Gastroesophageal sphincter (tissue), 4 donors: ENCODE data around the gene CD248. TPM values are rescaled to one million over a fixed set of nuclear protein-coding genes. Genes with fewer than 3 reads are reported as not detected.
A peak's percentile ranks its signal among the peaks of the same experiment; 100 is the strongest.

Experiments
- ATAC-seq: fragments of 150-250 bp; one replicate; pipeline ENCODE4 v1.9.1; 2016; ENCODE audit warnings: mild to moderate bottlenecking, moderate library complexity
- H3K27ac ChIP-seq, 4 donors: fragments of 200-600 bp; sonication (generic) in 3 of 4; 1 replicate in 3 of 4; 2 replicates in 1 of 4; pipeline ENCODE4 v1.5.1; 2016 to 2019
- H3K27me3 ChIP-seq: fragments of 200-600 bp; sonication (generic); one replicate; pipeline ENCODE4 v1.5.1; 2019
- H3K36me3 ChIP-seq, 2 donors: fragments of 200-600 bp; sonication (generic); one replicate each; pipeline ENCODE4 v1.5.1; 2019; ENCODE audit warnings: control low read depth in 1 of 2
- H3K4me1 ChIP-seq, 3 donors: fragments of 200-600 bp; sonication (generic); 1 replicate in 2 of 3; 2 replicates in 1 of 3; pipeline ENCODE4 v1.5.1; 2016 to 2019; ENCODE audit warnings: control low read depth in 2 of 3
- H3K4me3 ChIP-seq, 2 donors: fragments of 200-600 bp; sonication (generic); one replicate each; pipeline ENCODE4 v1.5.1; 2019; ENCODE audit warnings: mild to moderate bottlenecking in 1 of 2, moderate library complexity in 1 of 2
- H3K9me3 ChIP-seq, 3 donors: fragments of 200-600 bp; sonication (generic); one replicate each; pipeline ENCODE4 v1.5.1; 2017 to 2019; ENCODE audit warnings: control low read depth in 2 of 3
- CTCF ChIP-seq, 4 experiments: fragments of 200-600 bp in 2 of 4; fragments of 450-650 bp in 2 of 4; sonication (generic) in 1 of 4; IDR thresholded peaks; one replicate each; pipeline ENCODE4 v1.5.1; 2017 to 2019; ENCODE audit warnings: antibody characterized with exemption in 4 of 4, mild to moderate bottlenecking in 2 of 4, moderate library complexity in 2 of 4
- EP300 ChIP-seq: sonication (generic); formaldehyde crosslinking; IDR thresholded peaks from one replicate; pipeline ENCODE4 v1.6.1; 2017; ENCODE audit warnings: antibody characterized with exemption, mild to moderate bottlenecking
- POLR2A ChIP-seq, 2 donors: fragments of 450-650 bp; IDR thresholded peaks; one replicate each; pipeline ENCODE4 v1.6.1; 2017; ENCODE audit warnings: antibody characterized with exemption in 2 of 2, mild to moderate bottlenecking in 2 of 2, moderate library complexity in 1 of 2
- POLR2AphosphoS5 ChIP-seq: sonication (generic); formaldehyde crosslinking; IDR thresholded peaks from one replicate; pipeline ENCODE4 v1.6.1; 2017; ENCODE audit warnings: antibody characterized with exemption
- WGBS, 2 donors: methylation state at CpG; one replicate each; pipeline ENCODE4 v1.1.5; 2018; ENCODE audit warnings: low coverage in 1 of 2; 5-methylcytosine and 5-hydroxymethylcytosine counted together
- total RNA-seq, 4 donors: library from RNA; depleted of rRNA; stranded (reverse); fragments of >200 nt; gene quantifications; one replicate each; pipeline ENCODE4 v1.1.0, GENCODE V29; 2016

CD248 gene
- total RNA-seq, 4 donors from 2014 or later: 23.1 to 68.2 (median 27.0) TPM

GRCh38 chr11:66317723-66318599 is 1.1 kb upstream of the CD248 start:
- Histone ChIP-seq H3K36me3 (no peaks in the 10 kb centered on the region), H3K27ac (peak overlapping the region; percentile 8 to 96 (median 92)), H3K27me3 (peaks cover 10% of the 10 kb centered on the region), H3K9me3 (no peaks in the 10 kb centered on the region), H3K4me3 (peak overlapping the region in 1 of 2 donors; percentile 55), H3K4me1 (peaks cover 0 to 70% (median 28%) of the 10 kb centered on the region in 3 donors)
- TF ChIP-seq POLR2A (IDR thresholded peaks at IDR 0.05): no peak
- TF ChIP-seq POLR2AphosphoS5: peak; percentile 43
- ATAC-seq: peak; percentile 48
- whole genome bisulfite sequencing, 2 donors: 35 to 46% methylated on average over 3 to 11 of the region's 16 CpGs

GRCh38 chr11:66317322-66317722 is 478 bp upstream of the CD248 start:
- no peak for ATAC-seq
- Histone ChIP-seq H3K4me1 (peaks cover 0 to 71% (median 29%) of the 10 kb centered on the region in 3 donors), H3K27ac (peak overlapping the region; percentile 14 to 96 (median 92)), H3K27me3 (peaks cover 10% of the 10 kb centered on the region), H3K9me3 (no peaks in the 10 kb centered on the region), H3K36me3 (no peaks in the 10 kb centered on the region), H3K4me3 (peak overlapping the region; percentile 34 to 55)
- 5% methylated on average over 4 of the region's 14 CpGs; no CpG with 5 or more reads in 1 of the 2 donors for whole genome bisulfite sequencing, 2 donors
- no peak for TF ChIP-seq CTCF (IDR thresholded peaks at IDR 0.05)
- no peak for TF ChIP-seq POLR2AphosphoS5
- no peak for TF ChIP-seq EP300
- no peak for TF ChIP-seq POLR2A (IDR thresholded peaks at IDR 0.05)

GRCh38 chr11:66315921-66316811 is 678 bp downstream of the CD248 start:
- Histone ChIP-seq H3K4me3 (peak overlapping the region; percentile 34 to 55), H3K27ac (peak overlapping the region; percentile 3 to 96 (median 92)), H3K9me3 (no peaks in the 10 kb centered on the region), H3K4me1 (peaks cover 0 to 72% (median 33%) of the 10 kb centered on the region in 3 donors), H3K36me3 (no peaks in the 10 kb centered on the region), H3K27me3 (peaks cover 10% of the 10 kb centered on the region)
- TF ChIP-seq EP300: no peak
- no peak for TF ChIP-seq CTCF (IDR thresholded peaks at IDR 0.05)
- no peak for TF ChIP-seq POLR2A (IDR thresholded peaks at IDR 0.05)
- no peak for ATAC-seq
- 52% methylated on average over 7 of the region's 52 CpGs; no CpG with 5 or more reads in 1 of the 2 donors for WGBS, 2 donors

GRCh38 chr11:66315498-66315885 is 1.4 kb downstream of the CD248 start:
- Histone ChIP-seq H3K27ac (peak overlapping the region in 3 of 4 donors; percentile 91 to 96 (median 92)), H3K27me3 (peaks cover 10% of the 10 kb centered on the region), H3K36me3 (no peaks in the 10 kb centered on the region), H3K4me3 (peak overlapping the region; percentile 34 to 55), H3K4me1 (peaks cover 0 to 72% (median 33%) of the 10 kb centered on the region in 3 donors), H3K9me3 (no peaks in the 10 kb centered on the region)
- ATAC-seq: no peak
- WGBS, 2 donors: 62 to 80% methylated on average over 6 to 11 of the region's 14 CpGs
- no peak for TF ChIP-seq EP300
- no peak for TF ChIP-seq POLR2AphosphoS5
- TF ChIP-seq CTCF (IDR thresholded peaks at IDR 0.05): no peak
- no peak for TF ChIP-seq POLR2A (IDR thresholded peaks at IDR 0.05)
